T-helper 2 cell treated with Interferon-gamma antibody and Interleukin-4, amounts not matched to agents 5 μg/mL and 100 μg/mL, for 36 hours (primary cell): ENCODE measurements around the gene KLHL29.

Experiments used
- DNase-seq: peaks from one replicate; pipeline ENCODE4 v3.0.0; 2021; ENCODE audit warnings: low spot score
- H3K27ac Mint-ChIP-seq: one replicate; pipeline ENCODE4 v1.8.0; 2021; ENCODE audit warnings: mild to moderate bottlenecking, mixed read lengths
- H3K27me3 Mint-ChIP-seq: one replicate; pipeline ENCODE4 v1.8.0; 2021; ENCODE audit warnings: low read depth, mixed read lengths
- H3K36me3 Mint-ChIP-seq: one replicate; pipeline ENCODE4 v1.8.0; 2021; ENCODE audit warnings: low read depth, mixed read lengths
- H3K4me1 Mint-ChIP-seq: one replicate; pipeline ENCODE4 v1.8.0; 2021; ENCODE audit warnings: low read depth, mixed read lengths
- H3K4me3 Mint-ChIP-seq: one replicate; pipeline ENCODE4 v1.8.0; 2022; ENCODE audit warnings: mild to moderate bottlenecking, moderate library complexity, mixed read lengths
- H3K9me3 Mint-ChIP-seq: one replicate; pipeline ENCODE4 v1.8.0; 2021; ENCODE audit warnings: mixed read lengths

Gene KLHL29

GRCh38 chr2:23460228-23460627 lies 75.2 kb downstream of the KLHL29 start:
- Mint-ChIP-seq H3K36me3 (no peaks in the 10 kb centered on the region), H3K9me3 (no peaks in the 10 kb centered on the region), H3K27me3 (peaks cover 10% of the 10 kb centered on the region), H3K4me1 (peaks cover 5% of the 10 kb centered on the region), H3K4me3 (no peak overlapping the region), H3K27ac (no peak overlapping the region)
- DNase-seq: no peak

GRCh38 chr2:23460993-23461392 lies 76.0 kb downstream of the KLHL29 start:
- no peaks in the 10 kb centered on the region for H3K9me3 Mint-ChIP-seq
- peaks cover 14% of the 10 kb centered on the region for H3K27me3 Mint-ChIP-seq

GRCh38 chr2:23464156-23464555 lies 79.2 kb downstream of the KLHL29 start:
- H3K27me3 Mint-ChIP-seq: peaks cover 24% of the 10 kb centered on the region
- no peak for DNase-seq
- H3K4me1 Mint-ChIP-seq: peaks cover 5% of the 10 kb centered on the region
- no peaks in the 10 kb centered on the region for H3K9me3 Mint-ChIP-seq
- H3K4me3 Mint-ChIP-seq: no peak overlapping the region
- H3K27ac Mint-ChIP-seq: no peak overlapping the region
- no peaks in the 10 kb centered on the region for H3K36me3 Mint-ChIP-seq

More at GRCh38 chr2:23460993-23461392, 76.0 kb downstream of the KLHL29 start:
- H3K36me3 Mint-ChIP-seq: no peaks in the 10 kb centered on the region
- no peak for DNase-seq
- no peak overlapping the region for H3K27ac Mint-ChIP-seq
- no peak overlapping the region for H3K4me3 Mint-ChIP-seq
- peaks cover 5% of the 10 kb centered on the region for H3K4me1 Mint-ChIP-seq

- H3K9me3 Mint-ChIP-seq: no peaks in the 10 kb centered on the region
- no peaks in the 10 kb centered on the region for H3K36me3 Mint-ChIP-seq
- peaks cover 26% of the 10 kb centered on the region for H3K27me3 Mint-ChIP-seq
- peaks cover 5% of the 10 kb centered on the region for H3K4me1 Mint-ChIP-seq
- no peak overlapping the region for H3K27ac Mint-ChIP-seq
- H3K4me3 Mint-ChIP-seq: no peak overlapping the region
- no peak for DNase-seq
These were observed 80.0 kb downstream of the KLHL29 start for GRCh38 chr2:23464905-23465537.

- no peak for DNase-seq
- H3K36me3 Mint-ChIP-seq: no peaks in the 10 kb centered on the region
These were observed 81.0 kb downstream of the KLHL29 start for GRCh38 chr2:23465936-23466335.

GRCh38 chr2:23467618-23468017 lies 82.6 kb downstream of the KLHL29 start:
- peaks cover 24% of the 10 kb centered on the region for H3K27me3 Mint-ChIP-seq
- no peak overlapping the region for H3K4me3 Mint-ChIP-seq
- H3K4me1 Mint-ChIP-seq: no peaks in the 10 kb centered on the region
- H3K27ac Mint-ChIP-seq: no peak overlapping the region
- no peaks in the 10 kb centered on the region for H3K9me3 Mint-ChIP-seq
- DNase-seq: no peak
- H3K36me3 Mint-ChIP-seq: no peaks in the 10 kb centered on the region

More at GRCh38 chr2:23465936-23466335, 81.0 kb downstream of the KLHL29 start:
- Mint-ChIP-seq H3K27me3 (peaks cover 27% of the 10 kb centered on the region), H3K9me3 (no peaks in the 10 kb centered on the region), H3K4me3 (no peak overlapping the region), H3K4me1 (peaks cover 2% of the 10 kb centered on the region), H3K27ac (no peak overlapping the region)

- Mint-ChIP-seq H3K27me3 (peaks cover 29% of the 10 kb centered on the region), H3K4me3 (no peak overlapping the region), H3K4me1 (no peaks in the 10 kb centered on the region)
These were observed 83.6 kb downstream of the KLHL29 start for GRCh38 chr2:23468474-23469141.

GRCh38 chr2:23469142-23469540 lies 84.2 kb downstream of the KLHL29 start:
- Mint-ChIP-seq H3K4me3 (no peak overlapping the region), H3K4me1 (no peaks in the 10 kb centered on the region), H3K27me3 (peaks cover 32% of the 10 kb centered on the region), H3K27ac (no peak overlapping the region), H3K36me3 (no peaks in the 10 kb centered on the region), H3K9me3 (no peaks in the 10 kb centered on the region)
- no peak for DNase-seq

More at GRCh38 chr2:23468474-23469141, 83.6 kb downstream of the KLHL29 start:
- DNase-seq: no peak
- Mint-ChIP-seq H3K9me3 (no peaks in the 10 kb centered on the region), H3K27ac (no peak overlapping the region), H3K36me3 (no peaks in the 10 kb centered on the region)

- no peak for DNase-seq
- H3K9me3 Mint-ChIP-seq: no peaks in the 10 kb centered on the region
- no peak overlapping the region for H3K27ac Mint-ChIP-seq
- peaks cover 26% of the 10 kb centered on the region for H3K27me3 Mint-ChIP-seq
- H3K4me3 Mint-ChIP-seq: no peak overlapping the region
- no peaks in the 10 kb centered on the region for H3K36me3 Mint-ChIP-seq
- no peaks in the 10 kb centered on the region for H3K4me1 Mint-ChIP-seq
These were observed 90.1 kb downstream of the KLHL29 start for GRCh38 chr2:23475036-23475435.

- no peaks in the 10 kb centered on the region for H3K36me3 Mint-ChIP-seq
- no peak overlapping the region for H3K27ac Mint-ChIP-seq
- DNase-seq: no peak
- no peaks in the 10 kb centered on the region for H3K9me3 Mint-ChIP-seq
- no peaks in the 10 kb centered on the region for H3K4me1 Mint-ChIP-seq
- no peak overlapping the region for H3K4me3 Mint-ChIP-seq
- peaks cover 26% of the 10 kb centered on the region for H3K27me3 Mint-ChIP-seq
These were observed 90.5 kb downstream of the KLHL29 start for GRCh38 chr2:23475473-23475872.

- Mint-ChIP-seq H3K36me3 (no peaks in the 10 kb centered on the region), H3K27ac (no peak overlapping the region), H3K9me3 (no peaks in the 10 kb centered on the region), H3K4me3 (no peak overlapping the region), H3K4me1 (no peaks in the 10 kb centered on the region), H3K27me3 (peaks cover 21% of the 10 kb centered on the region)
- DNase-seq: no peak
These were observed 91.8 kb downstream of the KLHL29 start for GRCh38 chr2:23476786-23477185.

- Mint-ChIP-seq H3K4me1 (no peaks in the 10 kb centered on the region), H3K27ac (no peak overlapping the region), H3K9me3 (no peaks in the 10 kb centered on the region), H3K36me3 (no peaks in the 10 kb centered on the region), H3K27me3 (peaks cover 21% of the 10 kb centered on the region), H3K4me3 (no peak overlapping the region)
- DNase-seq: no peak
These were observed 92.4 kb downstream of the KLHL29 start for GRCh38 chr2:23477392-23477791.

- Mint-ChIP-seq H3K36me3 (no peaks in the 10 kb centered on the region), H3K4me3 (no peak overlapping the region), H3K27me3 (peaks cover 21% of the 10 kb centered on the region), H3K27ac (no peak overlapping the region), H3K9me3 (no peaks in the 10 kb centered on the region), H3K4me1 (no peaks in the 10 kb centered on the region)
- no peak for DNase-seq
These were observed 93.3 kb downstream of the KLHL29 start for GRCh38 chr2:23478087-23478932.
